Smooth muscle cell (in vitro differentiated cells): ENCODE measurements around the gene H6PD. TPM values are rescaled to one million over a fixed set of nuclear protein-coding genes. Genes with fewer than 3 reads are reported as not detected.

ENCODE experiments used
- DNase-seq: peaks from one replicate; lab custom pipeline; 2025; ENCODE audit not compliant: unreplicated experiment; lab: John Stamatoyannopoulos, UW
- H2AFZ ChIP-seq: fragments of 200-600 bp; sonication (generic); 2 replicates; pipeline ENCODE4 v1.6.0; 2016; ENCODE audit warnings: antibody characterized with exemption, low read depth, mild to moderate bottlenecking
- H3F3A ChIP-seq: fragments of 200-600 bp; sonication (generic); 2 replicates; pipeline ENCODE4 v1.6.0; 2017; ENCODE audit warnings: antibody characterized with exemption, low read depth
- H3K27ac ChIP-seq: fragments of 200-600 bp; sonication (generic); 2 replicates; pipeline ENCODE4 v1.5.1; 2016; ENCODE audit warnings: low read depth, mild to moderate bottlenecking
- H3K27me3 ChIP-seq: fragments of 200-600 bp; sonication (generic); 2 replicates; pipeline ENCODE4 v1.6.1; 2016; ENCODE audit warnings: low read depth, mild to moderate bottlenecking
- H3K36me3 ChIP-seq: fragments of 200-600 bp; sonication (generic); 2 replicates; pipeline ENCODE4 v1.5.1; 2016; ENCODE audit warnings: low read depth
- H3K4me1 ChIP-seq: fragments of 200-600 bp; sonication (generic); 2 replicates; pipeline ENCODE4 v1.5.1; 2016; ENCODE audit warnings: low read depth
- H3K4me2 ChIP-seq: fragments of 200-600 bp; sonication (generic); 2 replicates; pipeline ENCODE4 v1.6.0; 2016; ENCODE audit warnings: mild to moderate bottlenecking
- H3K4me3 ChIP-seq: fragments of 200-600 bp; sonication (generic); 2 replicates; pipeline ENCODE4 v1.5.1; 2016; ENCODE audit warnings: mild to moderate bottlenecking
- H3K79me2 ChIP-seq: fragments of 200-600 bp; sonication (generic); 2 replicates; pipeline ENCODE4 v1.6.0; 2016; ENCODE audit warnings: low read depth, mild to moderate bottlenecking
- H3K9ac ChIP-seq: fragments of 200-600 bp; sonication (generic); 2 replicates; pipeline ENCODE4 v1.6.0; 2016; ENCODE audit warnings: low read depth
- H3K9me3 ChIP-seq: fragments of 200-600 bp; sonication (generic); replicated peaks from 2 replicates; pipeline ENCODE4 v1.5.1; 2016; ENCODE audit warnings: low read depth
- H4K20me1 ChIP-seq: fragments of 200-600 bp; sonication (generic); 2 replicates; pipeline ENCODE4 v1.6.0; 2016; ENCODE audit warnings: low read depth
- WGBS: methylation state at CpG from one replicate; pipeline ENCODE4 v1.1.7; 2016; ENCODE audit warnings: low lambda C conversion rate; 5-methylcytosine and 5-hydroxymethylcytosine counted together
- polyA plus RNA-seq: library from polyadenylated mRNA; unstranded; fragments of >200 nt; fragmentation: Nextera tagmentation; extraction: Ambion mirVana; gene quantifications from 2 replicates; pipeline ENCODE4 v1.2.1, GENCODE V29; 2016
- total RNA-seq: library from RNA; depleted of rRNA; stranded (reverse); fragments of >200 nt; gene quantifications from 2 replicates; pipeline ENCODE4 v1.2.3, GENCODE V29; 2014
- TF ChIP-seq, protein P1 (sequence below): fragments of 200-600 bp; sonication (generic); IDR thresholded peaks from 2 replicates; pipeline ENCODE4 v1.5.1; 2017; ENCODE audit warnings: borderline replicate concordance, mild to moderate bottlenecking, antibody characterized with exemption; ENCODE audit not compliant: insufficient read depth, poor library complexity, severe bottlenecking

H6PD gene
- total and polyA plus RNA-seq, 2 experiments from 2014 or later, result 15.1 to 15.3 TPM

DNA sequence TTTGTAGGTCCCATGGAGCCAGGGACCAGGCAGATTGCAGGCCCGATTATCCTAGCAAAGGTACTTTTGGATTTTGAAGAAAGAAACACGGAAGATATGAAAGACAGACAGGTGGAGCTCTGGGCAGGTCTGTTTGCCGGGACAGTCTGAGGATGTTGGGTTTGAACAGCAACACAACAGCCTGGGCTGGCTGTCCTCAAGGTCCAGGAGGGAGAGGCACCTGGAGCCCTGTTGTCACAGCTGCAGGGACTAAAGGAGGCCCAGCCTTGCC, 14.6 kb downstream of the H6PD start:
- no peak overlapping the region for H2AFZ ChIP-seq
- no peaks in the 10 kb centered on the region for H3K79me2 ChIP-seq
- WGBS, result 96% methylated on average over 3 of the region's 3 CpGs
- TF ChIP-seq, protein P1, sequence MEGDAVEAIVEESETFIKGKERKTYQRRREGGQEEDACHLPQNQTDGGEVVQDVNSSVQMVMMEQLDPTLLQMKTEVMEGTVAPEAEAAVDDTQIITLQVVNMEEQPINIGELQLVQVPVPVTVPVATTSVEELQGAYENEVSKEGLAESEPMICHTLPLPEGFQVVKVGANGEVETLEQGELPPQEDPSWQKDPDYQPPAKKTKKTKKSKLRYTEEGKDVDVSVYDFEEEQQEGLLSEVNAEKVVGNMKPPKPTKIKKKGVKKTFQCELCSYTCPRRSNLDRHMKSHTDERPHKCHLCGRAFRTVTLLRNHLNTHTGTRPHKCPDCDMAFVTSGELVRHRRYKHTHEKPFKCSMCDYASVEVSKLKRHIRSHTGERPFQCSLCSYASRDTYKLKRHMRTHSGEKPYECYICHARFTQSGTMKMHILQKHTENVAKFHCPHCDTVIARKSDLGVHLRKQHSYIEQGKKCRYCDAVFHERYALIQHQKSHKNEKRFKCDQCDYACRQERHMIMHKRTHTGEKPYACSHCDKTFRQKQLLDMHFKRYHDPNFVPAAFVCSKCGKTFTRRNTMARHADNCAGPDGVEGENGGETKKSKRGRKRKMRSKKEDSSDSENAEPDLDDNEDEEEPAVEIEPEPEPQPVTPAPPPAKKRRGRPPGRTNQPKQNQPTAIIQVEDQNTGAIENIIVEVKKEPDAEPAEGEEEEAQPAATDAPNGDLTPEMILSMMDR, result no peak
- no peaks in the 10 kb centered on the region for H3F3A ChIP-seq
- H3K4me3 ChIP-seq, result no peak overlapping the region
- no peak overlapping the region for H3K9ac ChIP-seq
- peaks cover 8% of the 10 kb centered on the region for H4K20me1 ChIP-seq
- no peak overlapping the region for H3K27ac ChIP-seq
- no peaks in the 10 kb centered on the region for H3K9me3 ChIP-seq
- no peaks in the 10 kb centered on the region for H3K36me3 ChIP-seq
- no peak overlapping the region for H3K4me2 ChIP-seq
- peaks cover 30% of the 10 kb centered on the region for H3K4me1 ChIP-seq
- no peak for DNase-seq
- no peaks in the 10 kb centered on the region for H3K27me3 ChIP-seq

DNA sequence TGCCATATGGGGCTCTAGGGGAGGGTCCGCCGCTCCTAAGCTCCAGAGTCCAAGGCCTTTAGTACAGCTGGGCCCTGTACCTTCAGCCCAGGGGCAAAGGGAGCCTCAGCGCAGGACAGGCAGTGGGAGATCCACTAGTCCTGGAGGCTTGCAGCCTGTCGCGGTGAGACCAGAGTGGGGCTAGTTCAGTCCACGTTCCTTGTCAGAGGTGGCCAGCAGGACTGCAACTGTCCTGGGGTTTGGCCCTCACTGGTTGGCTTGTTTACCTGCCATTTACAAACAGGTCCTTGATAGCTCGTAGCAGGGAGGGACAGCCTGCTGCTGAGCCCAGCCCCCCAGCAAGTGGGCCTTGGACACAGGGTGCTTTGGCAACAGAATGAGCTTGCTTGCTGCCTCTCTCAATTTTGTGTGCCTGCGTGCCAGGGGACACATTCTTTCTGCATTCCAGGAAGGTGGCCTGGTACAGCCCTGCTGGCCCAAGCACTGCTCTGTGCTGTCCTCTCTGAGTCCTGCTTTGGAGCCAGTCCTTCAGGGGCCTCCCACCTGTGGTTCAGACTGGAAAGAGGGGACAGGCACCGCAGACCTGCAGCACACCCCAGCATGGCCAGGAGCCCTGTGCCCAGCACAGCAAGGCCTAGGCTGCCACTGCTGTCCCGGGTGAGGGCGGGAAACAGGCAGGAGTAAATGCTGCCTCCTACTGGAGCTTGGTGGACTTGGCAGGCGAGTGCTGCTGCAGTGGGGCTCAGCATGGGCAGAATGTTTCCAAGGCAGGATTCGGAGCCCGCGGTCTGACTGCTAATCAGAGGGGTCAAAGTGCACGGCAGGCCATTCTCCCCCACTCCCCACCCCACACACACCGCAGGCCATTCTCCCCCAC, 15.2 kb downstream of the H6PD start:
- Histone ChIP-seq H3K9ac (no peak overlapping the region), H3K27me3 (no peaks in the 10 kb centered on the region), H3K4me2 (no peak overlapping the region), H3K27ac (no peak overlapping the region), H3K36me3 (no peaks in the 10 kb centered on the region), H3F3A (no peaks in the 10 kb centered on the region), H4K20me1 (peaks cover 5% of the 10 kb centered on the region), H3K4me1 (peaks cover 33% of the 10 kb centered on the region), H2AFZ (no peak overlapping the region), H3K9me3 (no peaks in the 10 kb centered on the region), H3K4me3 (no peak overlapping the region), H3K79me2 (no peaks in the 10 kb centered on the region)
- DNase-seq, result no peak
- WGBS, result 81% methylated on average over 12 of the region's 17 CpGs
- TF ChIP-seq, protein P1, result peak; percentile 57

DNA sequence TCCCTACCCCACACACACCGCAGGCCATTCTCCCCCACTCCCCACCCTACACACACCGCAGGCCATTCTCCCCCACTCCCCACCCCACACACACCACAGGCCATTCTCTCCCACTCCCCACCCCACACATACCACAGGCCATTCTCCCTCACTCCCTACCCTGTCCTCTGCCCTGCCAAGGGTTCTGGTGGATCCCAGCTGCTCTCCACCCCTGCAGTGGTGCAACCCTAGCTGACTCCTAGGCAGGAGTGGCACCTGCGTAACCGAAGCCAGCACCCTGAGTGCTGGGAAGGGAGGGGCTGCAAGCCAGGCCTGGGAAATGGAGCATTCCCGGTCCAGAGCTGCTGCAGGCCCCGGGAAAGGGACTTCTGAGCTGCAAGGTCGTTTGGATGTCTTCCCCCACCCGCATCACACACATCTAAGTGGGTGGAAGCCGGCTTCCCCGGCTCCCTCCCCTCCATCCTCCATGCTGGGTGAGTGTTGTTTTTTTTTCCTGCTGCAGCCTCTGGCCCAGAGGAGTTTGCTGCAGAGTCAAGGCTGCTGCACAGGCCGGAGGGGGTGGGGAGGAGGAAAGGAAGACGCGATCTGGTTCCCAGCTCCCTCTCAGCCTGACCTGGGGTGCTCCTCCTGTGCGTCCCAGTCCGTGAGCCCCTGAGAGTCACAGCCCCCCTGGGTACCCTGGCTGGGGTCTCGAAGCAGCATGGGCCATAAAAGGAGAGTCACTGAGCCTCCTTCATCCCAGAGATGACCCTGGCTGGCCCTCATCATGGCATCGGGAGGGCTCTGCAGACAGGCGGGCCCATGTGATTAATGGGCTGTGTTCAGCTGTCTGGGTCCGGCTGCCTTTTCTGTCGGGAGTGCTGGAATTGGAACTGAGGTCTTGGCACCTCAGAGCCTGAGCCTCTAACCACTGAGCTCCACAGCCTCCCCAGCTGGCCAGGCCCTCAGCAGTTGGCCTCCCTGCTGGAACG, 16.1 kb downstream of the H6PD start:
- Histone ChIP-seq H3K79me2 (no peaks in the 10 kb centered on the region), H4K20me1 (peaks cover 5% of the 10 kb centered on the region), H3K9me3 (no peaks in the 10 kb centered on the region), H2AFZ (no peak overlapping the region), H3K4me1 (peaks cover 33% of the 10 kb centered on the region), H3K27me3 (no peaks in the 10 kb centered on the region), H3K36me3 (no peaks in the 10 kb centered on the region), H3K9ac (no peak overlapping the region), H3K4me2 (no peak overlapping the region), H3K27ac (no peak overlapping the region), H3F3A (no peaks in the 10 kb centered on the region), H3K4me3 (no peak overlapping the region)
- TF ChIP-seq, protein P1, result no peak
- no peak for DNase-seq
- WGBS, result 71% methylated on average over 19 of the region's 21 CpGs
